GM18520 (cell line): Measurements from ENCODE around the gene CLEC20A.
"Not testable (repeated sequence)": the region's sequence is repeated elsewhere in the genome, so short reads cannot be mapped to it uniquely, and the experiment has no call there.

Source experiments
- ATAC-seq: cut with Tn5 transposase; IDR thresholded peaks from one replicate; pipeline ENCODE4 v1.9.1; 2021; ENCODE audit not compliant: unreplicated experiment

The CLEC20A gene

DNA sequence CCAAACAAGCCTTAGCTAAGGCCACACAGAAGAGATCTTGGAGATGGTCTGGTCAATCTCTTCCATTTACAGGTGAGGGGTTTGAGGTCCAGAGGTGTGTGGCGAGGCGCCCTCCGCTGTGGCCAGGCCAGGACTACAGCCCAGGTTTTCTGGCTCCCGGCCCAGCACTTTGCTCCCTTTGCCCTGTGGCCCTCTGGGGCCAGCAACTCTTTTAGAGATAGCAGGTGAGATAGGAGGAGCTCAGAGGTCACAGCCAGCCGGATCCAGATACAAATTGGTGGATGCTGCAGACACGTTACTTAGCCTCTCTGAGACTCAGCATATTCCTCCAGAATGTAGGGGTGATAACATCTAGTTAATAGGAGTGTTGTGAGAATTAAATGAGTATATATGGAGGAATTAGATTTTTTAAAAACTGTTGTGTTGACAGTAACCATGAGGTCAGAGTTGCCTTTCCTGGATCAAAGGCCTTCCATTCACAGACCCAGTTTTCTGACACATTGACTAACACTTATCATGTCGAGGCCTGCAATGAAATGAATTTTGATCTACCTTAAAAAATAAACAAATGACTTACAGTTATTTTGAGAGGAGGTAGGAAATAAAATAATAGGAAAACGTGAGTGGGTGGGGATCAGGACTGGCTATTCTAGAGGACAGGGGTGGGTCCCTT, 32.7 kb upstream of the CLEC20A start:
- ATAC-seq = no peak

DNA sequence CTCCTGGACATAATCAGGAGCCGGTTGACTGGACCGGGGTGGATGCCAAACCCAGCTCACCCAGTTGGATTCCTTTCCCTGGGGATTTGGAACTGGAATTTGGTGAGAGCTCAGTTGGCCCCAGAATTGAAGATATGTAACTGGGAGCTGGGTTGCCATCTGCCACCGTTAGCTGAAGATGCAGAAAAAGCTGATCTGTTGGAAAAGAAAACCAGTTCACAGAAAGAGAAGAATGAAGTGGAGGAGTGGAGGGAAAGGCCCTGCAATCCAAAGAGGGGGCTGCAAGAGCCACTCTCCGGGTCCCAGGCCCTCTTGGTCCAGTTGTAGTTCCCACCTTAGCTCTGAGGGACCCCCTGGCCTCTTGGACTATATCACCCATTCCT, 32.2 kb upstream of the CLEC20A start:
- no peak for ATAC-seq

DNA sequence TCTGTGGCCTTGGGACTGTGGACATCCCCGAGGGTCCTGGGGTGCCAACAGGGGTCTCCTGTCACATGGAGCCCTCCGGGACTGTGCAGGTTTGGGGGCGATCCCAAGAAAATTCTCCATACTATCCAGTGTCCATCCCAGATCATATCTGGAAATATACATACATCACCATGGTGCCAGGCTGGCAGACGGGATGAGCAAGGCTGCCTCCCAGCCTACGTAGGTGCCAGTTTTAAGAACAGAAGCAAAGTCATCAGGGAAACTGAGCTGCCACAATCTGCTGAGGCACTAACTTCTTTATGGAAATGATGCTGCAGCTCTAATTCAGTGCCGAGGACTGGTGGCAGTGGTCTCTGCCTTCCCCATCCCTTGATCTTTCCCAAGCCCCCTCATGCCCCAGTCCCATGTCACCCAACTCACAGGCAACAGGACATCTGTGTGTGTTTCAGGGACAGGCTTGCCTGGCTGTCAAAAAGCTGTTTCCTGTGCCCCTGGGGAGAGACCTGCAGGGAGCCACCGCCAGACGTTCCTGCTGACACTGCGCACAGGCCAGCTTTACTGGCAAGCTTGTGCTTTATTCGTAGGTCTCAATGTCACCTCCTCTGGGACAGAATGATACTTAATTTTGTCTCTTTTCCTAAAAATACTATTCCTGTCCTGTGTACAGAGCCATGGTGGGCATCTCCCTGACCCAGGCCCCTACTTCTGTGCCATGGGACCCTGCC, 31.6 kb upstream of the CLEC20A start:
- no peak for ATAC-seq

DNA sequence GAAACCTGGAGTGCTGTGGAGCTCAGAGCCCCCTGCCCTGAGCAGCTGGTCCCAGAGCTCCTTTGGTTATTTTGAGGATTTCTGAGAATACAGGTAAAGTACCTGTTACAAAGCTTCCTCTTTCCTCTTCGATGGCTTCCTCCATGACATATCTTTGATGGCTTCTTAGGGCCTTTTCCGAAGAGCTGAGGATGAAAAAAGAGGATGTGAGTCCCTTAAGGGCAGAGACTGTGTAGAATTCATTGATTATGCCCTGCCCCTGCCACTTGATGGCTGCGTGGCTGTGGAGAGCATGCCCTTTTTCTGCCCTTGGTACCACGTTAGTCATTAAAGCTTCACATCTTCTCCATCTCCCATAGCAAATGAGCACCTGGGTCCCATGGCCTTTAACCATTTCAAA, 30.4 kb upstream of the CLEC20A start:
- no peak for ATAC-seq

DNA sequence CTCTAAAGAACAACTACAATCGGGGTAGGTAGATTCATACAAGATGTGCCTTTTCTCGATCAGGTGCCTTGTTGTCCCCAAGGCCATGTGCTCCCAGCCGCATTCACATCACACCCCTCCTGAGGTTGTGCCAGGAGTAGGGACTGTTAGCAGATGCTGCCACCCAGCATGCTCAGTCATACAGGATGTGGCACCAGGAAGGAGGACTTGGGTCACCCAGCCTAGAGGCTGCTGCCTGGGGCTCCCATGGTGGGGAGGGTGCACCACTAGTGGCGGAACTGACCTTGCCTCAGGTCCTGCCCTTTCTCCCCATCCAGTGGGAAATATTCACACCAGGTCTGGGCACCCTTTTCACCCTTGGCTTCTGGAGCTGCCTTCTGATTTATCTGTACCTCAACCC, 24.5 kb upstream of the CLEC20A start:
- ATAC-seq = no peak

DNA sequence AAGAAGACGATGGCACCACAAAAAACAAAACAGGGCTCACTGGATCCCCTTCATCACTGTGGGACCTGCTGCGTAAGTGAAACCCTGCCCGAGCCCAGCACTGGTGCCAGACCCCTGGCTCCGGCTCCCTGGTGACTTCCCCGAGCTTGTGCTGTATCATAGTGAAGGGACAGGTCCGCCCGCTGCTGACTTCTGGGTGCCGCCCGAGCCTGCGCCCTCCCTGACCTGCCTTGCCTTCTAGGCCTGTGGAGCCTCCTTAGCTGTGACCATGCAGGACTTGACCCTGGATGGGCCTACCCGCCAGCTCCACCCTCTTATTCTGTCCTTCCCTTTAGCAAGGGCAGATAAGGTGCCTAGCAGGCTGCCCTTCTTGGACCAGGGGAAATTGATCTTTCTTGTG, 24.0 kb upstream of the CLEC20A start:
- no peak for ATAC-seq

DNA sequence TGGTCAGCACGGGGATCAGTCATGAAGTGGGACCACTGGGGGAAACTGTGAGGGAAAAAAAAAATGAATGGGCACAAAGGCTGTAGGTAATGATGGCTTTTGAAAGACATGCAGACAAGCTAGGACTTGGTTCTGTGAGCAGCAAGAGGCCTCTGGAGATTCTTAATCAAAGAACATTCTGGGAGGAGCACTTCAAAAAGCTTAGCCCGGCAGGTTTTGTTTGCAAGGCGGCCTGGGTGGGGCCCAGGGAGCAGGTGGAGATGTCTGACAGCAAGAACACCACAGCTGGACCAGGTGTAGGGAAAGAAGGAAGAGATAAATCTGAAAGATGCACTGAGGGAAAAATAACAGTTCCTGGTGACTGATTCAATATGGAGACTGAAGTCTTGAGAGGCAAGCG, 22.1 kb upstream of the CLEC20A start:
- ATAC-seq = no peak

DNA sequence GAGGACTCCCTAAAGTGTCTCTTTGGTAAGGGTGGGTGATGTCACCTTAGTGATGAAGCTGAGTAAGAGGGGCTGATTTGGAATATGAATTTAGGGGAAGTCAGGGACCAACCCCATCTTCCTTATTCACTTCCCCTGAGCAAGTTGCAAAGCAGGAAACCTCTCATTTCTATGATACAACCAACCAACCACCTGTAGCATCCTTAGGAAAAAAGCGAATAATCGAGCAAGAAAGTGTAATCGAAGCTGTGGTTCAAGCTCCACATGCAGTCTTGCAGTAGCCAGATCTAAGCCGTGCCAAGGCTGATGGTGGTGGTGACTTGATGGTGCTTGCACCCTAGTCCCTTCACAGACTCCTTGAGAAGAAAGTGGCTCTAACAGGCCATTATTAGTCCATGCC, 19.3 kb upstream of the CLEC20A start:
- ATAC-seq = no peak

DNA sequence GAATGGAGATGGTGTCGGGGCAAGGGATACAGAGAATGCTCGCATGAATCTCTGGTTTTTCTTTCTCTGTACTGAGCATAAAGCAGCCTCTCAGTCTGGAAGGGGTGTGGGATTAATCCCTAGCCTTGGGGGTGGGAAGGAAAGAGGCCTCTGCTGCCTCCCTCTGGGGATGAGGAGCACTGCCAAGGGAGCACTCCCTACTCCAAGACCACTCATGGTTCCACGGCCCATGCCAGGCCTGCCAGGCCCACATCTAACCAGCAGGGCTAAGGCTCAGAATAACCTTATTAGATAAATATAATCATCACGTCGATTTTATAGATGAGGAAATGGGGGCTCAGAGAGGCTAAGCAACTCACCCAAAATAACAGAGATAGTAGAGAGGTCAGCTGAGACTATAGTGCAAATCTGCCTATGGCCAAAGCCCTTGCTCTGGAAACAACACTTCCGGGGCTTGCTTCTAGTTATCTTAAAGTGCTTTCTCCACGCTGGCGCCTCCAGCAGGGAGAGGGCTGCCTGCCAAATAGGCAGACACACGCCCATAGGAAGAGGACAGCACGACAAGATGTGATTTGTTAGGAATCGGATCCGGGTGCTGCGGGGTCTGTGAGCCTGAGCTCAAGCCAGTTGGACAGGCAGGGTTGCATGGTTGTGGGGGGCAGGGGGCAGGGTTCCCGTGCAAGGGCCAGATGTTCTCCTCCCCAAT, 16.7 kb upstream of the CLEC20A start:
- no peak for ATAC-seq

DNA sequence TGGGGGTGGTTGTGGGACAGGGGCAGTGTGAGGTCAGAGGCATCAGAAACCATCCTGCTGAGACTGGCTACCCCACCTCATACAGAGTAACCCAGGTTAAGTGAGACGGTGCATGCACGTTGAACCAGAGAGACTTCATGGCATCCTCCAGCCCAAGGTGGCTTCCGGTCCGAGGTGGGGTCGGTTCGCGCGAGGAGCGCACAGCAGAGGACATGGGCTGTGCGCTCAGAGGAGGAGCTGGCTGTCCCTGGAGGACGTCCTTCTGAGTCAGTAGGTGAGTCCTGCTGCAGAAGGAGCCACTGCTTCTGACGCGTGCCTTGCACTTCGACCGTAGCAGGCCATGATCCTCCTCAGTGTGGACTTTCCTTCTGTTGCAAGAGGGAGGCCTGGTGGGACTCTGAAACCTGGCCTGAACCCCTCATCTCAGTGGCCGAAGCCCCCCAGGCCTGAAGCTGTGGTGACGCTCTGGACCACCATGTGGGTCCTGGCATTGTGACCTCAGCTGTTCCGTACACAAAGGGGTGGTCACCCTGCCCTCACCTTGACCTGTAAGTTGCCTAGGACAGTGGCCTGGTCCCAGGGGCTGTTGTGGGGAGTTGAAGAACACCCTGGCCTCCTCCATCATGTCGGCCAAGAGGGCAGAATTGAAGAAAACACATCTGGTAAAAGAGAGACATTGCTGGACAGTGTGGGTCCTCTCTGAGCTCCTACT, 16.0 kb upstream of the CLEC20A start, which contains the start of gene TEX35:
TSS of gene TEX35 (plus strand) at position 544 of the 712 bp plus-strand sequence. CDS start at position 624, 80 bp downstream.
- ATAC-seq = no peak

DNA sequence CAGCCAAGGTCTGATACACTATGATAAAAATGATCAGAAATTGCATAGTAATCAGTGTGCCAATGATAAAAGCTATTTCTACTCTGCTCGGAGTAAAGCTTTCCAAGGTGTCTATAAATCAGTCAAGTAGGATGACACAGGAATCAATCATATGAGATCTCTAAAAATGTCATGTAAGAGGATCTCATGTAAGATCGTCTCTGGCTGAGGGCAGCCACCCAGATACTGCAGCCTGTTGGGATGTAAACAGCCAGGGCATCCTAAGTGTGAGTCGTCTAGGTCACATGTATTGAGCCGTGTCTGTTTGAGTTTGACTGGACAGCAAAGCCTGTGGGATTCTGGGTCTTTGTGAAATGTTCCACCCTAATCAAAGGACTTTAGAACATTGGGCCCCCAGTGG, 13.4 kb upstream of the CLEC20A start:
- ATAC-seq = no peak

DNA sequence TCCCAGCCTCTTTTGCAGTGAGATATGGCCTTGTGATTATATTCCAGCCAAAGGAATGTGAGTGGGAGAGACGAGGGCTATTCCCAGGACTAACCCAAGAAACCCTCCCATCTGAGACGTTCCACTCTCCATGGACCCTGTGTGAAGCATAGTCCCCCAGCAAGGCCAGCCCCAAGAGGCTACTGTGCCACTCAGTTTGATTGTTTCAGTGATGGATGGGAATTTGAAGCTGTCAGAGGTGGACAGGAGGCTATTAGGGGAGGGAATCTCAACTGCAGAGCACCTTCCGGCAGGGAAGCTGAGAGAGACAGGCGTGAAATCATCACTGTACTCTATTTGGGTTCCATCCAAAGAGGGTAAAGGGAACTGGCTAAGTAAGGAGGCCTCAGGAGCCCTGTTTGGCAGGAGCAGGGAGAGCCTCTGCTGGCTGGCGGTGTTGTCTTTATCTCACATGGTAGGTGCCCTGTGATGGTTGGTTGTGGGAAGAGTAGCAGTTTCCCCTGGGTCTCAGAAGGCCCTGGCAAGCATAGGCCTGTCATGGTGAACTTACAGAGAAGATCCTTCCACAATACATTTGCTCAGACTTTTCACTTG, 12.7 kb upstream of the CLEC20A start:
- ATAC-seq = no peak

DNA sequence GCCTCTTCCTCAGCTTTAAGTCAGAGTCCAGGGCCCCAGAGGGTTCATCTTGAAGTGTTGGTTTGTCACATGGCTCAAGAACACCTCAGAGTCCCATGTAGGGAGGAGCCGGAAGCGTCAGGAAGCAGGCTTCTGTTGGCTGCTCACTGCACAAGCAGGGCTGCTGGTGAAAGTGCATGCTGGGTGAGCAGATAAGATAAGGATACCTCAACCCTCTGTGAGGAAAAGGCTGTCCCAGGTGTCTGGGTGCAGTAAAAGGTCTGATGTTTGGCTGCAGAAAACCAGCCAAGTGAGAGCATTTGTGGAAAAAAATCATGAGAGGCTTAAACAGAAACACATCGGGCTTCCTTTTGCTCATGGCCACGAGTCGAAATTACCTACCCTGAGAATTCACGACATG, 9.9 kb upstream of the CLEC20A start:
- no peak for ATAC-seq

DNA sequence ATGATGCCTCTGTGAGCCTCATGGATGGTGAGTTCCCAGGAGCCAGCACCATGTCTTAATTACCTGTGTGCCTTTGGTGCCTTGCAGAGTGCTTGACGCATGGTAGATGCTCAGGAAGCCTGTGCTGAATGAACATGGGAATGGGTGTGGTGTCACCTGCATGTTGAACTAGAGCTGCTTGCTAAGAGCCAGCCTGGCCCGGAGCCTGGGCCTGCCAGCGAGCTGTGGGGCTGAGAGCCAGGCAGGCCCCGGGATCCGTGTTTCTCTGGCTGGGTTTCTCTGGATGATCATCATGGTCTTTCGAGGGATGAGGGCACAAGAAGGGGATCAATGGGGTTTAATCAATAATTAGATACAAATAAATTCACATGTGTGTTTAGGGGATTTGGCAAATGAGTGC, 9.4 kb upstream of the CLEC20A start:
- no peak for ATAC-seq

DNA sequence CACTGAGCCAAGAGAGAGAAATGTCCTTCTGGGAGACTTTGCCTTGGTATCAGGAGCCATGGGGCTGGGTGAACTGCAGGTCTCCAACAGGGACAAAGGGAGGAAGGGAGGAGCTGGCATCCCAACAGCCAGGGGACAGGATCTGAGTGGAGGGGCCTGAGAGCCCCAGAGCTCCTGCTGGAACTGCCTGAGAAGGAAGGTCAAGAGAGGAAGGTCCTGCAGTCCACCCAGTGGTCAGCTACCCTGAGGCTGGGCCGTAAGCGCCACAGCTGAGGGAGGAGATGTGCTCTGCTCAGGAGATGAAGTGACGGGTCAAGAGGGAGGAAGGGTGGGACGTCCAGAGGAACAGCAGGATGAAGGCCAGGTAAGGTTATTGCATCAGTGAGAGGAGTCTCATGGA, 7.5 kb upstream of the CLEC20A start:
- no peak for ATAC-seq

DNA sequence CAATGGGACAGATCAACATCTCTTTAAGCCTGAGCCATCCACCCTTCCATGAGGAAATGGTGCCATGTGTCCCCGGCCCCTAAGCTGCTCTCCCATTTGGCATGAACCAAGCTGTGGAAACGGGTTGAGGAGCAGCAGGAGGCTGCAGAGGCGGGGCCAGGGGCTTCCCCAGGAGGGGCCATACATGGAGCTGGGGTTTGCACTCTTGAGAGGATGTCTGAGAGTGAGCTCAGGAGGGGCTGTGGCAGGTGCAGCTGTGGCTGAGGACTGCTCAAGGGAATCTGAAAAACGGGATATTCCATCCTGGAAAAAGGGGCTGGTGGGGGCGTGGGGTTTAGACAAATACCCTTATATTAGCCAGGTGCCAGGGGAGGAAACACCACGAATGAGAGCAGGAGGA, 7.1 kb upstream of the CLEC20A start:
- ATAC-seq = no peak

DNA sequence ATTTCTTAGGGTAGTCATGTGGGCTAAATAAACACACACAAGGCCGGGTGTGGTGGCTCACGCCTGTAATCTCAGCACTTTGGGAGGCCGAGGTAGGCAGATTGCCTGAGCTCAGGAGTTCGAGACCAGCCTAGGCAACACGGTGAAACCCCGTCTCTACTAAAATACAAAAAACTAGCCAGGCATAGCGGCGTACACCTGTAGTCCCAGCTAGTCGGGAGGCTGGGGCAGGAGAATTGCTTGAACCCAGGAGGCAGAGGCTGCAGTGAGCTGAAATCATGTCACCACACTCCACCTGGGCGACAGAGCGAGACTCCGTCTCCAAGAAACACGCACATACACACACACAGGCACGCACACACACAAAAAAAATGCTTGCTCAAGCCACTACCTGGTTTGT, 6.6 kb upstream of the CLEC20A start:
- not testable (repeated sequence) for ATAC-seq

DNA sequence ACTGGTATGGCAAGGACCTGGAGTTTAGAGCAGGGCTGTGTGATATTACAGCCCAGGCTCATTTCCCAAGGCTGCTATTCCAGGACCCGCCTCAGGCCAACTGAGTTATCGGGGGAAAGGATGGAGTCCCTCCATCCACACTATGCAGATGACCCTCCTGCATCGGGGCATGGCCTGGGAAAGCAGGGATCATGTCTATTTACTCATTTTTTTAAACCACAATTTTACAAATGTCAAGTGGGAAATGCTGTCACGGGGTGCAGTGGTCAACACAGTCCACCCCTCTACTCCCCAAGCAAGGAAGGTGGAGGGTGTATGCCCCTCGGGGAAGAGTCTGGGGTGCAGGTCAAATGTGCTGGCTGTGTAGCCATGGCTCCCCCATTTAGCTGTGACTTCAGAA, 6.1 kb upstream of the CLEC20A start:
- ATAC-seq = no peak

DNA sequence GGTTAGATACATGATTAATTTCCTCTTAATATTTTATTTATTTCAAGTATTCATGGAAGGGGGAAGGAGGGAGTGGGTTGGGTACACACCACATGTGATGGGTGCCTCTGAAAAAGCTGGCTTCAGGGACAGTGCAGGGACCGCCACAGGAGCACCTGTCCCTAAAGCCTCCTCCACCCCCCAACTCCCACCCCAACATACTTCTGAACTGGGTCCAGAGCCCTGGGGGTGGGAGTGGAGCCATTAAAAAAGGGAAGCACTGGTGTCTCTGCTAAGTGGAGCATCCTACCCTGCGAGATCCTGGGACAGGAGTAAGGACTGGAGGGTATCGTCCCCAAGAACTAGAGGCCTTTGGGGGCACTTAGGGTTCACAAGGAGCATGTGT, 5.6 kb upstream of the CLEC20A start:
- ATAC-seq = no peak

DNA sequence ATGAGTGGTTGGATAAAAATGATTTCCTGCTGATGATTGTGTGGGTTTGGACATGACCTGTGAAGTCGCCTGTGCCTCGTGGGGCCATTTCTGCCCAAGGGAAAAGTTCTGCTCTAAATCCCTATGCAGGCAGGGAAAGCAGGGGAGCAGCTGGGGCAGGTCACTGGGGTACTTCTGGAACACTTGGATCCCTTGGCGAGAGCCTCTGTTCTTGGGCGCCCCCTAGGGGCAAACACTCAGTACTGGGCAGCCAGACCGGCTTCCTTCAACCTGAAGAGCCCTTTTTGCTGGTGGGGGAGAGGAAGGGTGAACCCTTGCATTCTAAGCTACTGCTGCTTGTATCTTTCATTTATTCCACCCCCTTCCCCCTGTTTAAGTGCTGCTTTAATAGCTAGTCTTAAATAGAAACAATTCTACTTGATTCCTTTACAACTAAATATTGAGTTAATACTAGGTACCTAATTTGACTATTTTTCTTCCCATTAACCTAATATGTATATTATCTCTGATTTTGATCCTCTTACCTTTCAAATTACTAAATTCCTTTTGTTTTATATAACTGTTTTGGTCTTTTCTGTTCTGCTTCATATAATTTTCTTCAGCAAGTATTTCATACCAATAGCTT, 5.1 kb upstream of the CLEC20A start:
- ATAC-seq = no peak
